ENCODE measurements around the gene VOPP1.

- TF ChIP-seq, protein P1, sequence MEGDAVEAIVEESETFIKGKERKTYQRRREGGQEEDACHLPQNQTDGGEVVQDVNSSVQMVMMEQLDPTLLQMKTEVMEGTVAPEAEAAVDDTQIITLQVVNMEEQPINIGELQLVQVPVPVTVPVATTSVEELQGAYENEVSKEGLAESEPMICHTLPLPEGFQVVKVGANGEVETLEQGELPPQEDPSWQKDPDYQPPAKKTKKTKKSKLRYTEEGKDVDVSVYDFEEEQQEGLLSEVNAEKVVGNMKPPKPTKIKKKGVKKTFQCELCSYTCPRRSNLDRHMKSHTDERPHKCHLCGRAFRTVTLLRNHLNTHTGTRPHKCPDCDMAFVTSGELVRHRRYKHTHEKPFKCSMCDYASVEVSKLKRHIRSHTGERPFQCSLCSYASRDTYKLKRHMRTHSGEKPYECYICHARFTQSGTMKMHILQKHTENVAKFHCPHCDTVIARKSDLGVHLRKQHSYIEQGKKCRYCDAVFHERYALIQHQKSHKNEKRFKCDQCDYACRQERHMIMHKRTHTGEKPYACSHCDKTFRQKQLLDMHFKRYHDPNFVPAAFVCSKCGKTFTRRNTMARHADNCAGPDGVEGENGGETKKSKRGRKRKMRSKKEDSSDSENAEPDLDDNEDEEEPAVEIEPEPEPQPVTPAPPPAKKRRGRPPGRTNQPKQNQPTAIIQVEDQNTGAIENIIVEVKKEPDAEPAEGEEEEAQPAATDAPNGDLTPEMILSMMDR (conservative IDR thresholded peaks at IDR 0.05 in 1 of 2, IDR thresholded peaks at IDR 0.05 in 1 of 2; ENCODE audit: low read depth in 1 of 2, low read length in 2 of 2): no peak
- no peak for TF ChIP-seq EZH2 (IDR thresholded peaks at IDR 0.05; ENCODE audit: low read length, missing control alignments)
Measured at GRCh38 chr7:55436457-55436856, 135.8 kb downstream of the VOPP1 start.
